ENCODE data around the gene FBXL12.

DNA sequence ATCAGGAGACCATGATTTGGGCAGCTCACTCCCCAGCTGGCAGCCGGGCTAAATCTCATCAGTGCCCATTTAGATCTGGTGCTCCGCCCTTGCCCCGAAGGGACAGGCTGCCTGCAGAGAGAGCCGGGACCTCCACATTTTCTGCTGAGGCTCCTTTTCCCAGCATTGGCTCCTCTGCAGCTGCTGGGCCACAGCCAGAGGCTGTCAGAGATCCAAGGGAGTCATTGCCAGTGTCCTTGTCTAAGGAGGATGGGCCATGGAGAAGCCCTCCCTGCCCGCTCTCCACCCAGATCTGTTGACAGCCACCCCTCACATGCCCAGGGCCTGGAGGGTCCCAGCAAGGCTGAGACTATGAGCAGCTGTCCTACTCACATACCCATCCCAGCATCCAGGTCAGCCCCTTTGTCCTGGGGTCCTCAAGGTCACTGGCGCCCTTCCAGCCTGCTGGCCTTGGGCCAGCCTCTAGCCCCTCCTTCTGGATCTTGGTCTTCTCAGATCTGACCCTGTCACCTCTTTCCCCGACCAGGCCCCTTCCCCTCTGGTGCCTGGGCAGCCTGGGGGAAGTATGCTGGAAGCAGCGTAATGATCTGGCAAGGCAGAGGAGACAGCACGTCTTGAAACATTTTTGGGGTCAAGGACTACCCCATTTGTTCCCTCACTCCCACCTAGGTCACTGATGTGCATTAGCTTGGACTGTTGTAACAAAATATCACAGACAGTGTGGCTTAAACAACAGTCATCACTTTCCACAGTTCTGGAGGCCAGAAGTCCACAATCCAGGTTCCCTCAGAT lies 24.2 kb upstream of the FBXL12 start:
- TF ChIP-seq, protein P1, sequence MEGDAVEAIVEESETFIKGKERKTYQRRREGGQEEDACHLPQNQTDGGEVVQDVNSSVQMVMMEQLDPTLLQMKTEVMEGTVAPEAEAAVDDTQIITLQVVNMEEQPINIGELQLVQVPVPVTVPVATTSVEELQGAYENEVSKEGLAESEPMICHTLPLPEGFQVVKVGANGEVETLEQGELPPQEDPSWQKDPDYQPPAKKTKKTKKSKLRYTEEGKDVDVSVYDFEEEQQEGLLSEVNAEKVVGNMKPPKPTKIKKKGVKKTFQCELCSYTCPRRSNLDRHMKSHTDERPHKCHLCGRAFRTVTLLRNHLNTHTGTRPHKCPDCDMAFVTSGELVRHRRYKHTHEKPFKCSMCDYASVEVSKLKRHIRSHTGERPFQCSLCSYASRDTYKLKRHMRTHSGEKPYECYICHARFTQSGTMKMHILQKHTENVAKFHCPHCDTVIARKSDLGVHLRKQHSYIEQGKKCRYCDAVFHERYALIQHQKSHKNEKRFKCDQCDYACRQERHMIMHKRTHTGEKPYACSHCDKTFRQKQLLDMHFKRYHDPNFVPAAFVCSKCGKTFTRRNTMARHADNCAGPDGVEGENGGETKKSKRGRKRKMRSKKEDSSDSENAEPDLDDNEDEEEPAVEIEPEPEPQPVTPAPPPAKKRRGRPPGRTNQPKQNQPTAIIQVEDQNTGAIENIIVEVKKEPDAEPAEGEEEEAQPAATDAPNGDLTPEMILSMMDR (conservative IDR thresholded peaks at IDR 0.05; ENCODE audit: low read depth, low read length), result no peak
- TF ChIP-seq MXI1 (IDR thresholded peaks at IDR 0.05; ENCODE audit: borderline replicate concordance, low read depth, low read length) (no peak), RCOR1 (IDR thresholded peaks at IDR 0.05; ENCODE audit: insufficient replicate concordance, low read length) (no peak)
